ENCODE results near the gene IL22RA2. TPM values are rescaled to one million over a fixed set of nuclear protein-coding genes. Genes with fewer than 3 reads are reported as not detected.

IL22RA2 gene
- polyA plus RNA-seq, 3 donors: not detected

GRCh38 chr6:137202078-137202477, 28.6 kb upstream of the IL22RA2 start:
- H3K27me3 ChIP-seq (ENCODE audit: control insufficient read depth in 2 of 2, insufficient read depth in 2 of 2, low read length in 2 of 2): no peaks in the 10 kb centered on the region
- TF ChIP-seq CTCF (IDR thresholded peaks at IDR 0.05): no peak
- H3K27ac ChIP-seq (ENCODE audit: low read depth in 1 of 2, low read length in 2 of 2): no peak overlapping the region
- Mint-ChIP-seq H3K36me3 (peaks cover 80 to 83% of the 10 kb centered on the region in 2 donors), H3K4me1 (peaks cover 10% of the 10 kb centered on the region), H3K27me3 (ENCODE audit: low read depth in 3 of 3) (peaks cover 0 to 3% (median 0%) of the 10 kb centered on the region in 3 donors), H3K9me3 (no peaks in the 10 kb centered on the region), H3K27ac (peak overlapping the region in 1 of 7 donors; percentile 24), H3K4me3 (no peak overlapping the region)
- no peak for DNase-seq
- 93% methylated on average over 2 of the region's 6 CpGs for WGBS (ENCODE audit: insufficient coverage)
- H3K9ac ChIP-seq (ENCODE audit: insufficient read depth, low read length, poor library complexity, severe bottlenecking): no peak overlapping the region
- no peaks in the 10 kb centered on the region for H3K9me3 ChIP-seq (replicated peaks in 1 of 2; ENCODE audit: control insufficient read depth in 1 of 2, insufficient read depth in 1 of 2, low read length in 2 of 2)
- no peak overlapping the region for H3K4me3 ChIP-seq (replicated peaks in 1 of 3; ENCODE audit: low read depth in 2 of 3, low read length in 3 of 3)
- H3K4me2 ChIP-seq (replicated peaks; ENCODE audit: extremely low read depth, low read length, poor library complexity, severe bottlenecking): no peak overlapping the region
- H3K79me2 ChIP-seq (ENCODE audit: insufficient read depth, low read length): peaks cover 63% of the 10 kb centered on the region
- peaks cover 92 to 93% of the 10 kb centered on the region in 2 donors for H3K36me3 ChIP-seq (replicated peaks in 1 of 2; ENCODE audit: control insufficient read depth in 1 of 2, insufficient read depth in 2 of 2, low read length in 2 of 2)
- intact Hi-C loops (cut with micrococcal nuclease): loop anchor here in 1 of 2 donors (10.0 kb wide), 1 partner anchor 47 kb away; no protein-coding TSS in a partner anchor
- H2AFZ ChIP-seq (ENCODE audit: insufficient read depth, low read depth, low read length, poor library complexity, severe bottlenecking): no peak overlapping the region
- peaks cover 7 to 11% of the 10 kb centered on the region in 2 donors for H3K4me1 ChIP-seq (ENCODE audit: control insufficient read depth in 1 of 2, insufficient read depth in 2 of 2, low read length in 2 of 2)
- H4K20me1 ChIP-seq (ENCODE audit: insufficient read depth, low read length): peaks cover 95% of the 10 kb centered on the region

- H3K4me1 ChIP-seq (ENCODE audit: control insufficient read depth in 1 of 2, insufficient read depth in 2 of 2, low read length in 2 of 2): peaks cover 0 to under 1% of the 10 kb centered on the region in 2 donors
- no peaks in the 10 kb centered on the region for H3K27me3 ChIP-seq (ENCODE audit: control insufficient read depth in 2 of 2, insufficient read depth in 2 of 2, low read length in 2 of 2)
- no peak overlapping the region for H3K9ac ChIP-seq (ENCODE audit: insufficient read depth, low read length, poor library complexity, severe bottlenecking)
- no peak for TF ChIP-seq CTCF (IDR thresholded peaks at IDR 0.05)
- Mint-ChIP-seq H3K4me3 (no peak overlapping the region), H3K4me1 (peaks cover 10% of the 10 kb centered on the region), H3K9me3 (no peaks in the 10 kb centered on the region), H3K27me3 (ENCODE audit: low read depth in 3 of 3) (peaks cover 0 to 3% (median 0%) of the 10 kb centered on the region in 3 donors), H3K27ac (peak overlapping the region in 2 of 7 donors; percentile 57 to 72), H3K36me3 (peaks cover 78 to 87% of the 10 kb centered on the region in 2 donors)
- no peak for DNase-seq
- H3K36me3 ChIP-seq (replicated peaks in 1 of 2; ENCODE audit: control insufficient read depth in 1 of 2, insufficient read depth in 2 of 2, low read length in 2 of 2): peaks cover 90 to 94% of the 10 kb centered on the region in 2 donors
- H4K20me1 ChIP-seq (ENCODE audit: insufficient read depth, low read length): peaks cover 95% of the 10 kb centered on the region
- H3K9me3 ChIP-seq (replicated peaks in 1 of 2; ENCODE audit: control insufficient read depth in 1 of 2, insufficient read depth in 1 of 2, low read length in 2 of 2): no peaks in the 10 kb centered on the region
- 100% methylated on average over 1 of the region's 1 CpG for WGBS (ENCODE audit: insufficient coverage)
- intact Hi-C loops (cut with micrococcal nuclease): loop anchor here in 1 of 2 donors (10.0 kb wide), 1 partner anchor 46 kb away; no protein-coding TSS in a partner anchor
- H3K79me2 ChIP-seq (ENCODE audit: insufficient read depth, low read length): peaks cover 52% of the 10 kb centered on the region
- H3K4me2 ChIP-seq (replicated peaks; ENCODE audit: extremely low read depth, low read length, poor library complexity, severe bottlenecking): no peak overlapping the region
- H3K27ac ChIP-seq (ENCODE audit: low read depth in 1 of 2, low read length in 2 of 2): no peak overlapping the region
- H2AFZ ChIP-seq (ENCODE audit: insufficient read depth, low read depth, low read length, poor library complexity, severe bottlenecking): no peak overlapping the region
- no peak overlapping the region for H3K4me3 ChIP-seq (replicated peaks in 1 of 3; ENCODE audit: low read depth in 2 of 3, low read length in 3 of 3)
These were observed 27.6 kb upstream of the IL22RA2 start for GRCh38 chr6:137201006-137201405.

Measured in CD14-positive monocyte (primary cell).